Measurements from ENCODE around the gene MSGN1. TPM values are rescaled to one million over a fixed set of nuclear protein-coding genes. Genes with fewer than 3 reads are reported as not detected.

The MSGN1 gene
- total and polyA plus RNA-seq, 2 donors (not counting 3 experiments of a cell fraction or from before 2014, with no cell fraction given) = not detected

- dilution Hi-C loops (cut with MboI; ENCODE audit: extremely low pct_ligation_motif_present, low sequenced_read_pairs) = no loop called here
- H3K27ac ChIP-seq (ENCODE audit: insufficient read depth, low read depth, low read length) = no peak overlapping the region
- no peak overlapping the region for H3K4me3 ChIP-seq (replicated peaks in 1 of 3; ENCODE audit: insufficient read depth in 1 of 3, low read depth in 1 of 3, low read length in 3 of 3)
- intact Hi-C loops (cut with micrococcal nuclease) = no loop called here
- TF ChIP-seq, protein P1, sequence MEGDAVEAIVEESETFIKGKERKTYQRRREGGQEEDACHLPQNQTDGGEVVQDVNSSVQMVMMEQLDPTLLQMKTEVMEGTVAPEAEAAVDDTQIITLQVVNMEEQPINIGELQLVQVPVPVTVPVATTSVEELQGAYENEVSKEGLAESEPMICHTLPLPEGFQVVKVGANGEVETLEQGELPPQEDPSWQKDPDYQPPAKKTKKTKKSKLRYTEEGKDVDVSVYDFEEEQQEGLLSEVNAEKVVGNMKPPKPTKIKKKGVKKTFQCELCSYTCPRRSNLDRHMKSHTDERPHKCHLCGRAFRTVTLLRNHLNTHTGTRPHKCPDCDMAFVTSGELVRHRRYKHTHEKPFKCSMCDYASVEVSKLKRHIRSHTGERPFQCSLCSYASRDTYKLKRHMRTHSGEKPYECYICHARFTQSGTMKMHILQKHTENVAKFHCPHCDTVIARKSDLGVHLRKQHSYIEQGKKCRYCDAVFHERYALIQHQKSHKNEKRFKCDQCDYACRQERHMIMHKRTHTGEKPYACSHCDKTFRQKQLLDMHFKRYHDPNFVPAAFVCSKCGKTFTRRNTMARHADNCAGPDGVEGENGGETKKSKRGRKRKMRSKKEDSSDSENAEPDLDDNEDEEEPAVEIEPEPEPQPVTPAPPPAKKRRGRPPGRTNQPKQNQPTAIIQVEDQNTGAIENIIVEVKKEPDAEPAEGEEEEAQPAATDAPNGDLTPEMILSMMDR (IDR thresholded peaks at IDR 0.05; ENCODE audit: extremely low read depth in 1 of 2, insufficient read depth in 1 of 2, low read depth in 1 of 2, low read length in 2 of 2) = no peak
- TF ChIP-seq EZH2 (IDR thresholded peaks at IDR 0.05; ENCODE audit: borderline replicate concordance, low read depth, low read length, severe bottlenecking) = no peak
- TF ChIP-seq JUN (IDR thresholded peaks at IDR 0.05; ENCODE audit: borderline replicate concordance, insufficient read depth, insufficient read length, low read depth) = no peak
- no peak for TF ChIP-seq GATA2 (IDR thresholded peaks at IDR 0.05; ENCODE audit: insufficient read depth, insufficient read length, low read depth, low read length)
- no peak for TF ChIP-seq MYC (IDR thresholded peaks at IDR 0.05; ENCODE audit: low read depth, low read length)
- no peak for TF ChIP-seq FOS (IDR thresholded peaks at IDR 0.05; ENCODE audit: borderline replicate concordance, insufficient read depth, low read length)
- no peak for TF ChIP-seq MAX (IDR thresholded peaks at IDR 0.05; ENCODE audit: insufficient read depth, insufficient read length)
- no peak for TF ChIP-seq POLR2A (IDR thresholded peaks at IDR 0.05; ENCODE audit: low read depth, low read length)
- TF ChIP-seq POLR2AphosphoS5 (IDR thresholded peaks at IDR 0.05; ENCODE audit: insufficient read depth, low read depth, low read length) = no peak
- H3K9me1 ChIP-seq (replicated peaks; ENCODE audit: control insufficient read depth, extremely low read depth, insufficient read depth, low read length) = no peaks in the 10 kb centered on the region
- CTCF ChIA-PET = interaction anchor here (1.2 kb wide), 1 partner anchor 10 kb away, joined by 3 read pairs; no protein-coding TSS in a partner anchor
- no peak overlapping the region for H2AFZ ChIP-seq (ENCODE audit: low read depth, low read length)
- no peaks in the 10 kb centered on the region for H4K20me1 ChIP-seq (replicated peaks; ENCODE audit: control insufficient read depth, extremely low read depth, insufficient read depth, low read length)
- H3K27me3 ChIP-seq (ENCODE audit: control insufficient read depth in 2 of 2, insufficient read depth in 2 of 2, low read length in 2 of 2) = peaks cover 5 to 11% of the 10 kb centered on the region in 2 experiments
- FAIRE-seq (no peak), DNase-seq (ENCODE audit: low read depth, low spot score) (no peak)
- no peaks in the 10 kb centered on the region for H3K4me1 ChIP-seq (ENCODE audit: control insufficient read depth, extremely low read depth, insufficient read depth, low read length)
- BruUV-seq (replicated peaks) = no TSS peak
- no peak overlapping the region for H3K9ac ChIP-seq (replicated peaks; ENCODE audit: extremely low read depth, insufficient read depth, low read length)
- POLR2A ChIA-PET = no interaction called here
- H3K36me3 ChIP-seq (ENCODE audit: control insufficient read depth in 2 of 2, extremely low read depth in 1 of 2, insufficient read depth in 2 of 2, low read length in 2 of 2) = no peaks in the 10 kb centered on the region
- no peak overlapping the region for H3K4me2 ChIP-seq (ENCODE audit: insufficient read depth, low read length)
- no peaks in the 10 kb centered on the region for H3K9me3 ChIP-seq (replicated peaks; ENCODE audit: control insufficient read depth, insufficient read depth, low read length)
- no peaks in the 10 kb centered on the region for H3K79me2 ChIP-seq (ENCODE audit: control insufficient read depth, insufficient read depth, low read length)
Observed at GRCh38 chr2:17803497-17803896, 12.8 kb upstream of the MSGN1 start.
